ENCODE measurements around the gene PCDHGC3. TPM values are rescaled to one million over a fixed set of nuclear protein-coding genes. Genes with fewer than 3 reads are reported as not detected.

Gene PCDHGC3
- total RNA-seq, 1 experiment from 2014 or later: 112 TPM

DNA sequence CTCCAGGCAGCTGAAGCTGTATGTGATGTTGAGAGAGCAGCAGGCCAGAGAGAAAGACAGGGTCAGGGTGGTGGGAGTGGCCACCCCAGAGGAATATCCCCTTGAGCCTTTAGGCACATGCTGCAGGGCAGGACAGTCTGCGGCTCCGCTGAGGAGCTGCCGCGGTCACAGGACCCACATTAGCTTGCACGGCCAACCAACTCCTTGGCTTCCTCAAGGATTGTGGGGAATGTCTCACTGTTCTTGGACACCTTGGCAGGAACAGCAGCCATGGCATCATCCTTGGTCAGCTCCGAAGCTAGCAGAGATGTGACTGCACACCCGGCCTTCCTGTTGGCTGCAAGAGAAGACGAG is 40.9 kb downstream of the PCDHGC3 start:
- peaks cover 27% of the 10 kb centered on the region for H3K36me3 ChIP-seq (ENCODE audit: insufficient read depth, low read length, poor library complexity, severe bottlenecking)

GRCh38 chr5:141517312-141517711 is 41.5 kb downstream of the PCDHGC3 start:
- TF ChIP-seq CTCF (conservative IDR thresholded peaks at IDR 0.05; ENCODE audit: low read depth, low read length) (no peak), EZH2 (IDR thresholded peaks at IDR 0.05; ENCODE audit: borderline replicate concordance, low read depth, low read length, poor library complexity, severe bottlenecking) (no peak)
- DNase-seq (ENCODE audit: low spot score): no peak
- Histone ChIP-seq H3K36me3 (ENCODE audit: insufficient read depth, low read length, poor library complexity, severe bottlenecking) (peaks cover 24% of the 10 kb centered on the region), H3K4me1 (ENCODE audit: insufficient read depth, low read length, poor library complexity, severe bottlenecking) (peaks cover 70% of the 10 kb centered on the region), H3K27ac (ENCODE audit: low read depth, low read length, poor library complexity, severe bottlenecking) (peak overlapping the region; percentile 92), H3K4me3 (ENCODE audit: low read depth, low read length, poor library complexity, severe bottlenecking) (no peak overlapping the region), H3K27me3 (replicated peaks; ENCODE audit: insufficient read depth, low read depth, low read length, poor library complexity) (no peaks in the 10 kb centered on the region), H3K9me3 (ENCODE audit: low read depth, low read length, poor library complexity, severe bottlenecking) (no peaks in the 10 kb centered on the region)
- CTCF ChIA-PET: no interaction called here
- BruUV-seq (replicated peaks): no TSS peak
- intact Hi-C loops (cut with micrococcal nuclease; ENCODE audit: unreplicated experiment): no loop called here
- POLR2A ChIA-PET (ENCODE audit: low non-redundant PET): no interaction called here

More for the DNA sequence above, 40.9 kb downstream of the PCDHGC3 start:
- no TSS peak for BruUV-seq (replicated peaks)
- CTCF ChIA-PET: no interaction called here
- Histone ChIP-seq H3K27me3 (replicated peaks; ENCODE audit: insufficient read depth, low read depth, low read length, poor library complexity) (no peaks in the 10 kb centered on the region), H3K4me1 (ENCODE audit: insufficient read depth, low read length, poor library complexity, severe bottlenecking) (peaks cover 63% of the 10 kb centered on the region), H3K4me3 (ENCODE audit: low read depth, low read length, poor library complexity, severe bottlenecking) (no peak overlapping the region), H3K27ac (ENCODE audit: low read depth, low read length, poor library complexity, severe bottlenecking) (peak overlapping the region; percentile 92), H3K9me3 (ENCODE audit: low read depth, low read length, poor library complexity, severe bottlenecking) (no peaks in the 10 kb centered on the region)
- TF ChIP-seq EZH2 (IDR thresholded peaks at IDR 0.05; ENCODE audit: borderline replicate concordance, low read depth, low read length, poor library complexity, severe bottlenecking) (no peak), CTCF (conservative IDR thresholded peaks at IDR 0.05; ENCODE audit: low read depth, low read length) (no peak)
- POLR2A ChIA-PET (ENCODE audit: low non-redundant PET): no interaction called here
- intact Hi-C loops (cut with micrococcal nuclease; ENCODE audit: unreplicated experiment): no loop called here
- no peak for DNase-seq (ENCODE audit: low spot score)

GRCh38 chr5:141517880-141518617 is 42.3 kb downstream of the PCDHGC3 start:
- DNase-seq (ENCODE audit: low spot score): no peak
- TF ChIP-seq EZH2 (IDR thresholded peaks at IDR 0.05; ENCODE audit: borderline replicate concordance, low read depth, low read length, poor library complexity, severe bottlenecking): no peak
- no peak for TF ChIP-seq CTCF (conservative IDR thresholded peaks at IDR 0.05; ENCODE audit: low read depth, low read length)
- POLR2A ChIA-PET (ENCODE audit: low non-redundant PET): no interaction called here
- Histone ChIP-seq H3K27ac (ENCODE audit: low read depth, low read length, poor library complexity, severe bottlenecking) (peak overlapping the region; percentile 92), H3K4me3 (ENCODE audit: low read depth, low read length, poor library complexity, severe bottlenecking) (no peak overlapping the region), H3K36me3 (ENCODE audit: insufficient read depth, low read length, poor library complexity, severe bottlenecking) (peaks cover 29% of the 10 kb centered on the region), H3K4me1 (ENCODE audit: insufficient read depth, low read length, poor library complexity, severe bottlenecking) (peaks cover 70% of the 10 kb centered on the region), H3K27me3 (replicated peaks; ENCODE audit: insufficient read depth, low read depth, low read length, poor library complexity) (no peaks in the 10 kb centered on the region), H3K9me3 (ENCODE audit: low read depth, low read length, poor library complexity, severe bottlenecking) (no peaks in the 10 kb centered on the region)
- intact Hi-C loops (cut with micrococcal nuclease; ENCODE audit: unreplicated experiment): no loop called here
- no TSS peak for BruUV-seq (replicated peaks)
- CTCF ChIA-PET: no interaction called here

All from A673 (cell line).